SH-SY5Y (cell line): Measurements from ENCODE around the gene FBXO9.

Source experiments
- GATA2 ChIP-seq: IDR thresholded peaks from 2 replicates; pipeline ENCODE4 v1.6.1; 2011; ENCODE audit warnings: mild to moderate bottlenecking, low read depth, low read length
- GATA3 ChIP-seq: IDR thresholded peaks from 2 replicates; pipeline ENCODE4 v1.6.1; 2011; ENCODE audit warnings: low read depth, mild to moderate bottlenecking, low read length, moderate library complexity

DNA sequence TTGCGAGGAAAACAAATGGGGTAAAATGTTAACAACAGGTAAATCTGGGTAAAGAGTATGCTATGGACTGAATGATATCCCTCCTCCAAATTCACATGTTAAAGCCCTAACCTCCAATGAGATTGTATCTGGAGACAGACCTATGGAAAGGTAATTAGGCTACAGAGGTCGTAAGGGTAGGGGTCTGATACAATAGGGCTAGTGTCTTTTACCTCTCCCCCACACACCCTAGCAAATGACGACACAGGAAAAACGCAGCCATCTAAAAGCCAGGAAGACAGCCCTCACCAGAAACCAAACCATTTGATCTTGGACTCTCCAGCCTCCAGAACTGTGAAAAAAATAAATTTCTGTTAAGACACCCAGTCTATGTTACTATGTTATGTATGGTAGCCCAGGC, 20.6 kb upstream of the FBXO9 start:
- no peak for TF ChIP-seq GATA2
- TF ChIP-seq GATA3 = no peak
